Activated CD4-positive, alpha-beta T cell treated with anti-CD3 and anti-CD28 coated beads for 4 hours (primary cell): Measurements from ENCODE around the gene SUPT3H.
"Not testable (repeated sequence)": the region's sequence is repeated elsewhere in the genome, so short reads cannot be mapped to it uniquely, and the experiment has no call there.

Experiments used
- DNase-seq, 2 donors: peaks; one replicate each; pipeline ENCODE4 v3.0.0-alpha.2; 2020

Gene SUPT3H

DNA sequence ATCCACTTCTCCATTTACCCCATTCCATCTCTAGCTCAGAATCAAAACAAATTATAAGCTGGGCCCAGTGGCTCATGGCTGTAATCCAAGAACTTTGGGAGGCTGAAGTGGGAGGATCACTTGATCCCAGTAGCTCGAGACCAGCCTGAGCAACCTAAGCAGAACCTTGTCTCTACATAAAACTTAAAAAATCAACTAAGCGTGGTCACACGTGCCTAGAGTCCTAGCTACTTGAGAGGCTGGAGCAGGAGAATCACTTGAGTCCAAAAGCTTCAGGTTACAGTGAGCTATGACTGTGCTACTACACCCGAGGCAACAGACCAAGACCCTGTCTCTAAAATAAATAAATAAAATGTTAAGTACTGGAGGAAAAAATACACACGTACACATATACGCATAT, 124.3 kb downstream of the SUPT3H start:
- DNase-seq, result no peak

DNA sequence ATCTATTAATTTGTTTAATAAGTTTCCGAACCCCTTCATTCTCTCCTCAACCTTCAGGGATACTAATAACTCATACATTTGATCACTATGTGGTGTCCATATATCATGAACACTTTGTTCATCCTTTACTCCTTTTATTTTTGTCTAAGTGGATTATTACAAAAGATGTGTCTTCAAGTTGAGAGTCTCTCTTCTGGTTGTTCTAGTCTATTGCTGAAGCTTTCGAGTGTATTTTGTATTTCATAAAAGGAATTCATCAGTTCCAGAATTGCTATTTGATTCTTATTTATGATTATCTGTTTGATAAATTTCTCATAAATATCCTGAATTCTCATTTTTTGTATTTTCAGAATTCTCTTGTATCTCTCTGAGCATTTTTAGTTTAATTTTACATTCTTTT, 146.1 kb downstream of the SUPT3H start:
- DNase-seq, result no peak

DNA sequence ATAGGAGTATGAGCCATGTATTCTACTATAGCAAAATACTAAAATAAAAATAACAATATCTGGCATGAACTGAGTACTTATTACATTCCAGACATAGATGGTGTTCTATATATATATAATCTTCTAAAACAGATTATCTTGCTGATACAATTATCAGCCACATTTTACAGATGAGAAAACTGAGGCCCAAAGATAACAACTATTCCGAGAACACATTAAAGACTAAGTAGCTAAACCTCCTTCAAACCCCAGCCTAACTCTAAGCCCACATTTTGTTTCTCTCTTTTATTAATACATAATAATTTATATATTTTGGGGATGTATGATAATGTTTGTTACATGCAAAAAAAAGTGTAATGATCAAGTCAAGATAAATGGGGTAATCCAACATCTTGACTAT, 148.3 kb downstream of the SUPT3H start:
- no peak for DNase-seq

DNA sequence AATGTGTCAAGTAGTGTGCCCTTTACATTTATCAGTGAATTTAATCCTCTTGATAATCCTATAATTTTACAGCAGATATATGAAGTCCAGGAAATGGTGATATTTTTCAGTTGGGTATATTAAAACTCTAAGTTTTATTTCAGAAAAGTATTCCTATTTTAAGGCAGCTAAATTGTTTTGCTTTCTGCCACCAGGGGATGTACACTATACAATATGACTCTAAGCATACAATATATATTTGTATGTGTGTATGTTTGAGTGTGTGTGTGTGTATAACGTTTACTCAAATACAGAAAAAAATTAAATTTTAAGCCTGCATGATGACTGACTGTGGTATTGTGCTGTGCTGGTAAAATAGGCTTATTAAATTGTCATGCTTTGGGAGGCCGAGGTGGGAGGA, 151.7 kb downstream of the SUPT3H start:
- no peak for DNase-seq

DNA sequence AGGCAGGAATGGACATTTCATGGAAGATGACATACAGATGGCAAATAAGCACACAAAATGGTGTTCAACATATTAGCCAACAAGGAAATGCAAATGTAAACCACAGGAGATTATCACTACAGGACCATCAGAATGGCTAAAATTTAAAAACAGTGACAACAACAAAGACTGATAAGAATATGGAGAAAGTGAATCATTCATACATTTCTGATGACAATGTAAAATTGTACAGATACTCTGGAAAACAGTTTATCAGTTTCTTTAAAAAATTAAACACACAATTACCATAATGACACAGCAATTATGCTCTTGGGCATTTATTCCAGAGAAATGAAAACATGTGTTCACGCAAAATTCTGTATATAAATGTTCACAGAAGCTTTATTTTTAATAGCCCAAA, 155.4 kb downstream of the SUPT3H start:
- DNase-seq, result no peak

DNA sequence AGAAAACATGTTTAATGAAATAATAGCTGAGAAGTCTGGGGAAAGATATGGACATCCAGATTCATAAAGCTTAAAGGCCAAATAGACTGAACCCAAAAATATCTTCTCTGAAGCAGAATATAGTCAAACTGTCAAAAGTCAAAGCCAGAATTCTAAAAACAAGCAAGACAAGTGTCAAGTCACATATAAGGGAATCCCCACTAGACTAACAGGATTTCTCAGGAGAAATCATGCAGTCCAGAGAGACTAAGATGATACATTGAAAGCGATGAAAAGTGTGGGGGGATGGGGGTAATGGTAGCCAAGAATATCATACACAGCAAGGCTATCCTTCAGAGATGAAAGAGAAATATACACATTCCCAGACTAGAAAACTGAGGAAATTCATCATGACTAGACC, 162.0 kb downstream of the SUPT3H start:
- DNase-seq, result no peak

DNA sequence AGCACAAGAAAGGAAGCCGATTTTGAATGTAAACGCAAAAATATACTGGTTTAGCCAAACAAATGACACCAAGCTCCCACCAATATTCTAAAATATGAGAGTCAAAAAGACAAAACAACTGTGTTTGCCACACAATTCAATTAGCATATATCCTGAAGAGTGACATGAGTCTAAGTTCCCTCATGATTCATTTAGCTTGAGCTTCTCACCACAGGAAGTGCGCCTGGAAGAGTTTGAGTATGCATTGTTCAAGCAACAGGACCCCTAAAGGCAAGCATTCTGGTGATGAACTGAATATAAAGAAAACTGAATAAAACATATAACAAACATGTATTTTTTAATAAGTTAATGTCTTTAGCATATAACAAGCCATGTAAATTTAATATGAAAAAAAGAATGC, 164.8 kb downstream of the SUPT3H start:
- no peak for DNase-seq

DNA sequence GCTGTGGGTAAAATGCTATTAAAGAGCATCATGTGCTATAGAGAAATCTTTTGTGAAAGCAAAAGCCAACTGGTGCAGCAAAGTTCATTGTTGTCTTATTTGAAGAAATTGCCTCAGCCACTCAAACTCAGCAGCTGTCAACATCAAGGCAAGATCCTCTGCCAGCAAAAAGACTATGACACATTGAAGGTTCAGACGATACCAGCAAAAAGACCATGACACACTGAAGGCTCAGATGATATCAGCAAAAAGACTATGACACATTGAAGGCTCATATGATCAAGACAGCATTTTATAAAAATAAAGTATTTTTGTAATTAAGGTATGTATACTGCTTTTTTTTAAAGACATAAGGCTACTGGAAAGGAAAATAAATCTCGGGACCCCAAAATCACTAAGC, 168.0 kb downstream of the SUPT3H start:
- DNase-seq, result no peak

DNA sequence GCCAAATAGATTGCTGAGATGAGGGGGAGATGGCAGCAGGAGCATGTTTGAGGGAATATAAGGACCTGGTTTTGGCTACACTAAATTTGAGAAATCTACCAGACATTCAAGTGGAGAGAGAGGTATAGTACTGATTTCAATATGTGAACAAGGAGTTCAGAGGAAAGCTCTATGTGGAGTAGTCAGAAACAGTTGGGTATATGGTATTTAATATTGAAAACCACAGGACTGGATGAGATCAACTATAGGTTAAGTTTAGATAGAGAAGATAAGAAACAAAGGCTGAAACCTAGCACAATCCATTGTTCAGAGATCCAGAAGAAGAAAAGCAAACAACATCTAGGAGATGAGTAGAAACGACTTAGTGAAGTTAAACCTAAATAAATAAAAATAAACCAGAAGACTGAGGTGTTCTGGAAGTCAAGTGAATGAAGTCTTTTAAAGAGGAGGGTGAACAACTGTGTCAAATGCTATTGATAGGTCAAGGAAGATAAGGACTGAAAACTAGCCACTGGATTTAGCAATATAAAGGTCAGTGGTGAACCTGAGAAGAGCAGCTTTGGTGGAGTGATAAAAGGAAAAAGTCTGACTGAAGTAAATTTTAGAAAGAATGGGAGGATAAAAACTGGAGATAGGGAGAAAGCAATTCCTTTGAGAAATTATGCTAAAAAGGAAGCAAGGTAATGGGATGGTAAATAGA, 170.8 kb downstream of the SUPT3H start:
- no peak for DNase-seq

DNA sequence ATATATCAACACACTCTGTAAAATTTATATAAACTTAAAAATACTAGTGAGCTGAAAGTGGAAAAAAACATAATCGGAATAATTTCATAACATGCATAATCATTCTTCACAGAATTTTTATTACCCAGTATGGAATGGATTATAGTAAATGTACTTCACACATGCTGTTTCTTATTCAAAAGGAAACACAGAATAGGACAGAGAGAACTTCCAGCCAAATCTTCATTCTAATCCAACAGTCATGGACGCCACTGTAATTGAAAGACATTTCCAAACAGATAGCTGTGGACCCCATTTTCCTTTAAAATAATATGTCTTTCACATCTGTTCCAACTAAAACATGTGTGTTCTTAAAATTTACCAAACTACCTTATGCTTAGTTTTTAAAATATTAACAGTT, 176.2 kb downstream of the SUPT3H start:
- no peak for DNase-seq

DNA sequence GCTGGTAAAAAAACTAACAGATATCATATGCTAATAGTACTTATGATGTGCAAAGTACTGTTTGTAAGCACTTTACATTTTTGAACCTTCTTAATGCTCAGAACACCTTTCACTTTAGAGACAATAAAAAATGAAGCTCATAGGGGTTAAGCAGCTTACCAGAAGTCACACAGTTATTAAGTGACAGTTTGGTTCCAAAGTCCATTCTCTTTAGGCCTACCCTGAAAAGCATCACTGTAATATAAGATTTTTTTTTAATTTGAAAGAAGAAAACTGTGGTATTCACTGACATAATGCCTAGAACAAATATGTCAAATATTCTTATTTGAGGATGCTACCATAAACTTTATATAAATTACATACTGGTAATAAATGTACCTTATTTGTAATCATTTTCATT, 177.2 kb downstream of the SUPT3H start:
- no peak for DNase-seq

DNA sequence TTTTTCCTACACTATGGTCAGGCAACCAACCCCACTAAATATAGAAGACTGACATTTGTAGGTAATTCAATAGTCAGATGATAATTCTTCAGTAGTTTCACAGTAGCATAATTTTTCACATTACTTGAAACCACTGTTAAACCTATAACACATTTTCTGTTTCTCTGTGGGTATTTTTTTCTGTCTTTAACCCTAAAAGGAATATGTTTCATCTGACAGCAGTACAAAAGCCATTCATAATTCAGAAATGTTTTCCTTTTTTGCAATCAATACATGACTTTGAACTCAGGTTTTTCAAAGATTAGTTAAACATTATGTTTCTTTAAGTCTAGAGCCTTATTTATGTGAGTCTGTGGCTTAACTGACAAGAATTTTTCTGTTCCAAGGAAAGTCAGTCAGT, 178.2 kb downstream of the SUPT3H start:
- DNase-seq, result no peak

DNA sequence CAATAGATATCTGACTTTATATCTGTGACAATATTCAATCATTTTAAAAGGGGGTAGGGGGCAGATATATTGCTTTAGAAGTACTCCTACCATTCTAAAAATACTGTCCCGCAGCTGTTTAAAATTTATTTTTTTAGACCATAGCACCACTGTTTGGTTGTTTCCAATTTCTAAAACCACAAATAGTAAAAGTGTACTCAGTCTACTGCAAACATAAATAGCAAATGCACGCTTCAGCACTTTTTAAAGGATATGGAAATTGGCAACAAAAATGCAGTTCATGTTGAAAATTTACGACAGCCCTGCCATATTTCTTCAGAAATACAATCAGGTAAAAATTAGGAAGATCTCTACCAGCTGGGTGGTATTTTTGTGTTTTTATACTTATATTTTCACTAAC, 181.6 kb downstream of the SUPT3H start:
- DNase-seq, result no peak

DNA sequence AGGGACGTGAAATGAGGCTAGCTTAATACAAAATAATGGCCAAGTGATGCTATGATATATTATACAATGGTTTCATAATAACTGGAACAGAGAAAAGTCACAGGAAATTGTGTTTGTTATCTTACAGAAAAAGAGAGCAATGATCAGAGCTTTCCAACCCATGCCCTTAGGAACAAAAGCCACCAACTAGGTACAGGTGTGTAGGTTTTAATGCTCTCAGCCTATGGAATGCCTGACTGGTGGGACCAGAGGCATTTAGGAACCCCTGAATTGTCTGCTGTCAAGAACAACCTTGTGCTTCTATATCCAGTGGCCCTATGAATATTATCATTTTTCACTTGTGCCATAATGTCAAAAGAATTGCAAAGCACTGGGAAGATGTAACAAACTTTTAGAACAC, 182.6 kb downstream of the SUPT3H start:
- DNase-seq, result no peak

DNA sequence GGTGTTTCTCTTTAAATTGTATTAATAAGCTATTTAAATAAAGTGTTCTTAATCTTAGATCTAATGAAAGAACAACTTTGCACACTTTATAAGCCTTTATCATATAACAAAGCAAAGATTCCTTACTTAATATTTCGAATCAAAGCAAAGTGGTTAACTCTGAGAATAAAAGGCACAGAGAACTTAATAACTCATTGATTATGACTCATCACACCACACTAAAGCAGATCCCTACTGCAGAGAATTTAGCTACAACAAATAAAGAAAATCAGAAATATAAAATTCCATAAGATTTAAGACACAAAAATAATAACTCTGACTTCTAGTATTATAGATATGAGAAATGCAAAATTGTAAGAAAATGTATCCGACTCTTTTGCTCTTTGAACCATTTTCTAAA, 185.2 kb downstream of the SUPT3H start:
- DNase-seq, result no peak

DNA sequence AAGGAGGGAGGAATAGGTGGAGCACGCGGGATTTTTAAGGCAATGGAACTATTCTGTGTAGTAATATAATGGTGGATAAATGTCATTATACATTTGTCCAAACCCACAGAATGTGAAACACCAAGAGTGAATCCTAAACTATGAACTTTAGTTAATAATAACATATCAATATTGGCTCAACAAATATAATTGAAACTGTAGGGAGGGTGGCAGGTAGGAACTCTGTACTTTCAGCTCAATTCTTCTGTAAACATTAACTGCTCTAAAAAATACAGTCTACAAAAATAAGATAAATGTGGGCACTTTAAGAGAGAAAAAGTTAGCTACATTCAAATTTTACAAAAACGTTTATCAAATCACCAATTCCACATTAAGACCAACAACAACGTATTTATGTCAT, 186.3 kb downstream of the SUPT3H start:
- DNase-seq, result no peak

DNA sequence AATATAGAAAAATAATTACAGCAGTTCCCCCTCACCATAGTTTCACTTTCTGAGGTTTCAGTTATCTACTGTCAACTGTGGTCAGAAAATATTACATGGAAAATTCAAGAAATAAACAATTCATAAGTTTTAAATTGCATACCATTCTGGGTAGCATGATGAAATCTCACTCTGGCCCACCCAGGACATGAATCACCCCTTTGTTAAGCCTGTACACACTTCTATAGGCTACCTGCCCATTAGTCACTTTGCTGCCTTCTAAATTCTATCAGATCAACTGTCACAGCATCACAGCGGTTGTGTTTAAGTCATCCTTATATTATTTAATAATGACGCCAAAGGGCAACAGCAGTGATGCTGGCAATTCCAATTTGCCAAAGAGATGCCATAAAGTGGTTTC, 189.9 kb downstream of the SUPT3H start:
- DNase-seq, result peak in 1 of 2 donors; percentile 6

DNA sequence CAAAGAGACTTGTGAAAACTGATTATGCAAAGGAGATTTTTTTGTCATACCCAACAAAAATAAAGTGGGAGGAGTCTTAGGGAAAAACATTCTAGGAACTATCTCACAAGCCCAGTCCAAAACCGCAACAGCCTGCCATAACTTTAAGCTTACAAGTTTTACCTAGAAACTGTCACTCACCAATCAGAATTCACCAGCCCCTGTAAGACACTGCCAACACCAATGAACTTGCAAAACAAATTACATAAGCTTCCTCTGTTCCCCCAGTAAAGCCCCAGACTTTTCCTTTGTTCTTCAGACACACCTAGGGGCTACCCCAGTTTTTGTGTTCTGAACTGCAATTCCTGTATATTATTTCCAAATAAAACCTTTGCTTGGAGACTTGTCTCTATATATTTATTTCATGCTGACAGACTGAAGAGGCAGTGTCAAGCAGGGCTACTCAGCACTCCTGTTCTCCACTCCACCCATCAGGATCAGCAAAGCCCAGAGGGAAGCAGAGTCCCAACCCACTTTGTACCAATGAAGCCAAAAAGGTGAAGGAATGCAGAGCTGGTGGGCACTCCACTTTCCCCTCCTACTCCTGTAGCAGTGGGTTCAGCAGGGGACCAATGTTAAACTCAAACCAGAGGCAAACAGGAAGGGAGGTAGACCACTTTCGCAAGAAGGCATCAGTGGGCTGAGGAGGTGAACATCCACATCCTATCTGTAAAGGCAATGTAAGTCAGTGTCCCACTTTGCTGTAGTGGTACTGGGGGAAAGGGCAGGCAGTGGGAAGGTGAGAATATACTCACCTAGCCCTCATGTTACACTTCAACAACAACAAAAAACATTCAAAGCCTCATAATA, 192.1 kb downstream of the SUPT3H start:
- no peak for DNase-seq

DNA sequence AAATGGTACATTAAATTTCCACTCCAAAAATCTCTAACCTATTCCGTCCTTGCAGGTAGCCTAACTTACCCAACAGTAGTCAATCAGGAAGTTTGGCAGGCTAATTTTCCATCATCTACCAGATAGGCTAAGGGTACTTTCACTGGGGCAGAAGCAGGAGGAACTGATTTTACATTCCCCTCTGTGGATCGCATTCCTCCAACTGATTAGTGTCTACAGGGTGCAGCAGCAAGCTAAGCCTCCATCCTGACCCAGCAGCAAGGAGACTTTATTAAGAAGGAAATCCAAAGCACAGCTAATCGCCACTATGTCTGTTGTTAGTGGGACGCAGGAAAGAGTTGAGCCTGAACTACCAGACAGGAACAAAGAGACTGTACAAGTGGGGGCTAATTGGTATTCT, 192.8 kb downstream of the SUPT3H start:
- no peak for DNase-seq

DNA sequence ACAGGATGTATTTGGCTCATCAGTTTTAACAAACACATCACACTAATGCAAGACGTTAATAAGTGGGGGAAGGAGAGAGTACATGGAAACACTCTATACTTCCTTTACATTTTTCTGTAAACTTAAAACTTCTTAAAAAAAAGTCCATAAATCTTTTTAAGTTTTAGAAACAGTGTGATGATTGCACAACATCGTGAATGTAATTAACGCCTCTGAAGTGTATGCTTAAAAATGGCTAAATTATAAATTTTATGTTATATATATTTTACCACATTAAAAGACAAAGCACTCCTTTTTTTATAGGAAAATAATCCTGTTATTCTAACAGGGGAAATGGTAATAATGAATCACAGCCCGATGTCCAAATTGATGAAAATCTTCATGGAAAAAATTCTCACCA, 193.7 kb downstream of the SUPT3H start:
- no peak for DNase-seq

DNA sequence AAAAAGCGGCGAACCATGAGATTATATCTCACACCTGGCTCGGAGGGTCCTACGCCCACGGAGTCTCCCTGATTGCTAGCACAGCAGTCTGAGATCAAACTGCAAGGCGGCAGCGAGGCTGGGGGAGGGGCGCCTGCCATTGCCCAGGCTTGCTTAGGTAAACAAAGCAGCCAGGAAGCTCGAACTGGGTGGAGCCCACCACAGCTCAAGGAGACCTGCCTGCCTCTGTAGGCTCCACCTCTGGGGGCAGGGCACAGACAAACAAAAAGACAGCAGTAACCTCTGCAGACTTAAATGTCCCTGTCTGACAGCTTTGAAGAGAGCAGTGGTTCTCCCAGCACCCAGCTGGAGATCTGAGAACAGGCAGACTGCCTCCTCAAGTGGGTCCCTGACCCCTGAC, 201.4 kb downstream of the SUPT3H start:
- not testable (repeated sequence) for DNase-seq

DNA sequence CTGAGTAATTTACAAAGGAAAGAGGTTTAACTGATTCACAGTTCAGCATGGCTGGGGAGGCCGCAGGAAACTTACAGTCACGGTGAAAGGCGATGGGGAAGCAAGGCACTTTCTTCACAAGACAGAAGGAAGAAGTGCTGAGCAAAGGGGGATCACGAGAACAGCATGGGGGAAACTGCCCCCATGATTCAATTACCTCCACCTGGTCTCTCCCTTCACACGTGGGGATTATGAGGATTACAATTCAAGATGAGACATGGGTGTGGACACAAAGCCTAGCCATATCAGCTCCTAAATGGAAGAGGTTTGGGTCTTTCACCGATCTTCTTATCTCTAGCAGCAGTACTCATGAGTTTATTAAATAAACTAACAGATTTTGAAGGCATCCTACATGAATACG, 202.5 kb downstream of the SUPT3H start:
- no peak for DNase-seq

DNA sequence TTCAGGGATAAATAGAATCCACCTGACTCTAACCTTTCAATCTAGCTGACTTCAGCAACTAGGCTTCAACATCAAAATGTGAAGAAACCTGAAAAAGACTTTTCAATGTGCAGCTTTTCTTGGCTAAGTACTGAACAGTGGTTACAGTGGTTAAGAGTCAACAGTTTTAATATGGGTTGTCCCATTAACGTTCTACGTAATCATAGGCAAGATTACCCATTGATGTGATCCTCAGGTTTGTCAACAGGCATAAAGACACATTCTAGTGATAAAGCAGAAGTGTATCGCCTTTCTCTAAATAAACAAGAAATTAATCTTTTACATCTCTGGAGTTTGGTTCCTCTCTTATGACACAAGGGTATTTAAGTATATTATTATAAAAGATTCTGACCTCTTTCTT, 203.7 kb downstream of the SUPT3H start:
- DNase-seq, result no peak

DNA sequence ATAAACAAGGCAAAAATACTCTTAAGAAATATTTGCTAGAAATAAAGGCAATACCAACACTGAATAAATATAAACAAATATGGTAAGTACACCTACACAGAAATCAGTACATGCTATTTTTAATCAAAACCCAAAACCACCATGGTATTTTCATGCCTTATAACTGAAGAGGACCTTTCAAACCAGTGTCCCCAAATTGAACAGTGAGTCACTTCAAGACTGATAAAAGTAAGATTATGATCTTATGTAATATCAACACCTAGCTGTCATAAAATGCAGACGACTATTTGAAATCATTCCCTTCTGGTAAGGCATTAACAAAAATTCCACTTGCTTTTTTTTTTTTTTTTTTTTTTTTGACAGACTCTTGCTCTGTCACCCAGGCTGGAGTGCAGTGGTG, 206.4 kb downstream of the SUPT3H start:
- DNase-seq, result no peak

DNA sequence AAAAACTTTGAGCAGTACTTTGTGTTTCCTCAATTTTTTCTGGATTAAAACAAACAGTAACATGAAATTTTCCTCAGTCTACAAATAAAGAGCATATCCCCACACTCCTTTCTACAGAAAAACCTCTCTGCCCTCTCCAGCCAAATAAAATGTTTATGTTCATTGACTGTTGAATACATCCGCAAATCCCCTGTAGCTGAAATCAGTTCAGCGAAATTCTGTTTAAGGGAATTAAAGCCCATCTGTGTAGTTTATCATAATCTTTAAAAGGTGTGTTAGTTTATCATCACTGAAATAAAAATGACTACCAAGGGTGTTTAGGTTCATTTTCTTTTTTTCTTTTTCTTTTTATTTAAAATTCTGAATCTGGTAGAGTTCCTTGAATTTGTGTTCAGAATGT, 207.4 kb downstream of the SUPT3H start:
- no peak for DNase-seq
